ENCODE measurements around the gene CRYBG2.

DNA sequence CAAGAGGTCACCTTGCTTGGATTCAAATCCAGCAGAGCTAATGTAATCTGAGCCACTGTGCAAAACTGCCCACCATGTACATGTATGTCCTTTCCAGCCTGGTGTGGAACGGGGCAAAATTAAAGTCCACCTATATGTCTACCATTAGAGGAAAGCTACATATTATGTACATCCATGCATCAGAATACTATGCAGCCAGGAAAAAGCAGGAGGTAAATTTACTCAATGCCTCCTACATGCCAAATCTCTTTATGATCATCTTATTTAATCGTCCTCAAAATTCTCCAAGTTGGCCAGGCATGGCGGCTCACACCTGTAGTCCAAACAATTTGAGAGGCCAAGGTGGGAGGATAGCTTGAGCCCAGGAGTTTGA lies 24.9 kb upstream of the CRYBG2 start:
- TF ChIP-seq, protein P1, sequence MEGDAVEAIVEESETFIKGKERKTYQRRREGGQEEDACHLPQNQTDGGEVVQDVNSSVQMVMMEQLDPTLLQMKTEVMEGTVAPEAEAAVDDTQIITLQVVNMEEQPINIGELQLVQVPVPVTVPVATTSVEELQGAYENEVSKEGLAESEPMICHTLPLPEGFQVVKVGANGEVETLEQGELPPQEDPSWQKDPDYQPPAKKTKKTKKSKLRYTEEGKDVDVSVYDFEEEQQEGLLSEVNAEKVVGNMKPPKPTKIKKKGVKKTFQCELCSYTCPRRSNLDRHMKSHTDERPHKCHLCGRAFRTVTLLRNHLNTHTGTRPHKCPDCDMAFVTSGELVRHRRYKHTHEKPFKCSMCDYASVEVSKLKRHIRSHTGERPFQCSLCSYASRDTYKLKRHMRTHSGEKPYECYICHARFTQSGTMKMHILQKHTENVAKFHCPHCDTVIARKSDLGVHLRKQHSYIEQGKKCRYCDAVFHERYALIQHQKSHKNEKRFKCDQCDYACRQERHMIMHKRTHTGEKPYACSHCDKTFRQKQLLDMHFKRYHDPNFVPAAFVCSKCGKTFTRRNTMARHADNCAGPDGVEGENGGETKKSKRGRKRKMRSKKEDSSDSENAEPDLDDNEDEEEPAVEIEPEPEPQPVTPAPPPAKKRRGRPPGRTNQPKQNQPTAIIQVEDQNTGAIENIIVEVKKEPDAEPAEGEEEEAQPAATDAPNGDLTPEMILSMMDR (IDR thresholded peaks at IDR 0.05; ENCODE audit: low read length), result no peak
- no peak for TF ChIP-seq EZH2 (optimal IDR thresholded peaks at IDR 0.05; ENCODE audit: low read depth, low read length)
- TF ChIP-seq EZH2phosphoT487 (IDR thresholded peaks at IDR 0.05; ENCODE audit: low read length), result no peak
